HG02970 (cell line): ENCODE data around the gene CACNA1B.

ENCODE experiments used
- ATAC-seq: cut with Tn5 transposase; IDR thresholded peaks from one replicate; pipeline ENCODE4 v1.9.1; 2021; ENCODE audit warnings: mild to moderate bottlenecking, moderate library complexity, moderate number of reproducible peaks; ENCODE audit not compliant: unreplicated experiment, low FRiP score

CACNA1B gene

GRCh38 chr9:137917795-137918194, 40.2 kb downstream of the CACNA1B start:
- no peak for ATAC-seq

DNA sequence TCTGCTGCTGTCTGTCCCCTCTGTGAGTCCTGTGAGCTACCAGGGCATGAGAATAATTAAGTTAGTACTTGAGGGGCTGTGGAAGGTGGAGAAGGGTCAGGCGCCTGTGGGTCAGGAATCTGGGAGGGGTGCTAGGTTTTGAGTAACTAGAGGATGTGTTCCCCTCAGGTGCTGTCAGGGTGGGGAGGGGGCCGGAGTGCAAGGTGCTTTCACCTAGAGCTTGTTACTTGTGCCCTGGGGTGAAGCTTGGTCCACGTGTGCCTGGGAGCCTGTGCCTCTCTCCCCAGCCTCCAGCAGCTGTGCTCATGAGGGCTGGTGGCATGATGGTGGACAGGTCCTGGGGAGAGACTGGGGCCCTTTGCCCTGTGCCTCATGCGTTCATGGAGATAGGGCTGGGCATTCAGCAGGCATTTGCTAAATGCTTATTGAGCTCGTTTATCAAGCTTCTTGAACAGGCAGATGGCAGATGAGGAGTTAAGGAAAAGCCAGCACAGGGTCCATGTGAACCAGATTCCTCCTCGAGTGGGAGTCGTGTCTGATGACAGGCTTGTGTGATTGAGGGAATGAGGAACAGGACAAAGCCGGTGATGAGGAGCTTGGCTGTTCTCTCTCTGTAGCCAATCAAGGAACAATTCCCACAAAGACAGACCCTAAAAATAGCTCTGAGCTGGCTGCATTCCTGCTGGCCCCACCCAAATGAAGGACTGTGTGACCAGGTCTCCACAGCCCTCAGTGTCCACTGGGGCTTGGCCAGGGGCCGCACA, 40.9 kb downstream of the CACNA1B start:
- ATAC-seq: no peak

DNA sequence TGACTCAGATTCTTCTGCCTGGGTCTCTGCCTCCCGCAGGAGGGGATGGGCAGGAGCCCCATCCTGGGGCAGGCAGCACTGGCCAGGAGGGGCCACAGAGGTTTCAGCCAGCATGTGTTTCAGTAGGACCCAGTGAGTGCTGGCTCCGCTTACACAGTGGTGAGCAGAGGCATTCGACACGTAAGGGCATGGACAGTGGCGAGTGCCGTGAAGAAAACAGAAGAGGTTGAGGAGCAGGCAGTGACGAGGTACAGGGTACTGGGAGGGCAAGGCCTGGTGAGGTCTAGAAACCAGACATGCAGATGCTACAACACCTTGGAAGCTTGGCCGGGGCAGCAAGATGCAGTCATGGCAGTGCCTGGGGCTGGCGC, 41.5 kb downstream of the CACNA1B start:
- ATAC-seq: no peak

DNA sequence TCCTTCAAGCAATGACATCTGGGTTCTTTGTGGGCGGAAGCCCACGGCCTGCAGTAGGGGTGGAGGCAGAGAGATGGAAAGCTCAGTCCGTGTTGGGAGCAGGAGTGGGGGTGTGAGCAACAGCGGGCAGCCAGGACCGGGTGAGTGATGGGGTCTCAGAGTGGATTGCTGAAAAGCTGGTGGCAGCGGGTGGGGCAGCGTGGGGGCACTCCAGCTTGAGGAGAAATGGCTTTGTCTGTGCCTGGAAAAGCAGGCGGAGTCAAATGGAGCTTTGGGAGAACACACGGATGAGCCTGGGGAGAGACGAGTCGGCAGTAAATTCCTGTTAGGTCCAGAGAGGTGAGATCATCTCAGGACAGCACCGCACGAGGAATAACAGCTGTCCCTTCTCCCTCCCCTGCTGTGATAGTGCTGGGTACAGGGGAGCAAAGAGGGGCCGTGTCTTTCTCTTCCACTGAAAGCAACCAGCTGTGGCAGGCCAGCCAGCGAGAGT, 42.1 kb downstream of the CACNA1B start:
- ATAC-seq: no peak

DNA sequence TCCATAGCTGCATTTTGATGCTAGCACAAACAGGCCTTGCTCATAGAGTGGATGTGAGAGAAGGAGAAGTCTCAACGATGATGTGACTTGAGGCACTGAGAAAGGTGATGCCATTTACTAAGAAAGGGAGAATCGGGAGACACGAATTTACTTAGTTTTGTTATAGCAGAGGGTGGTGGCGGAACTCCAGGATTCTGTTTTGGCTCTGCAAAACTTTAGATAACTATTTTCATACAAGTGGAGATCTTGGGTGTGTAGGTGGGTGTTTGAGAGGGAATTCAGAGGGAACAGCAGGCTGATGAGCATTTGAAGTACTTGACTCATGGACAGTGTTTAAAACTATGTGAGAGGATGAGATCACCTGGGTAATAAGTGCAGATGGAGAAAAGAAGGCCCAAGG, 43.2 kb downstream of the CACNA1B start:
- no peak for ATAC-seq

GRCh38 chr9:137924169-137924568, 46.6 kb downstream of the CACNA1B start:
- no peak for ATAC-seq

DNA sequence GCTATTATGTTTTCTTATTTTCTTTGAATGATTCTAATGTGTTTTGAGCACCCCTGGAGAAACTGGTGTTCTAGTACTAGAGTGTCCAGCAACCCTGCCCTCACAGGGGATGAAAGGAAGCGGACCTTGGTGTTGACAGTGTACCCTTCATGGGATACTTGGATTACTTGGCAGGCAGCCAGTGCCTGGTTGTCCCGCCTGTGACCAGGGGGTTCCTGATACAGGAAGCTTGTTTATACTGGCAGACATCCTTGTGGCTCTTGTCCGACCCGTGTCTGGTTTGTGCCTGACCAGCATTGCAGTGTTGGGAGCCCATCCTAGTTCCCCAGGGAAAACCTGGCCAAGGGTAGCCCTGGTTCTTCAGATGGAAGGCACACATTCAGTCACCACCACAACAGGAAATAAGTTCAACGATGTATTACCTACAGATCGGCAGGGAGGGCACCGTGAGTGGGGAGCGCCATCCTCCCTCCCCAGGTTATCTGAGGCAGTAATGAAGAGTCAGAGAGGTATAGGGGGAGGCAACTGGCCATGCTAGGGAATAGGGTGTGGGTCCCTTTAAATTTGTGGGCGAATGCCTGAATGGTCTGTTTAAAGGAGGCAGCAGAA, 47.3 kb downstream of the CACNA1B start:
- no peak for ATAC-seq

- no peak for ATAC-seq
These were observed 66.1 kb downstream of the CACNA1B start for GRCh38 chr9:137943655-137944054.

DNA sequence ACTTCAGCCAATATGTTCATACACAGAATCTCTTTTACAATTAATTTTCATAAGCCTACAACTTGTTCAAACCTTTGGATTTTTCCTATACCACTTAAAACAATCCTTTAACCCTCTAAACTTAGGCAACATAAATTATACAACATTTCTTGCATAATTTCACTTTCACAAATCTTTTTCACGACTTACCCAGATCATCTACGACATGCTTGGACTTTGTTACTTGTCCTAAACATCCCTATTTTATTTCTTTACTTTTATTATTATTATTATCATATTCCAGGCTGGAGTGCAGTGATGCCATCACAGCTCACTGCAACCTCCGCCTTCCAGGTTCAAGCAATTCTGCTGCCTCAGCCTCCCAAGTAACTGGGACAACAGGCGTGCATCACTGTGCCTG, 68.0 kb downstream of the CACNA1B start:
- ATAC-seq: no peak

DNA sequence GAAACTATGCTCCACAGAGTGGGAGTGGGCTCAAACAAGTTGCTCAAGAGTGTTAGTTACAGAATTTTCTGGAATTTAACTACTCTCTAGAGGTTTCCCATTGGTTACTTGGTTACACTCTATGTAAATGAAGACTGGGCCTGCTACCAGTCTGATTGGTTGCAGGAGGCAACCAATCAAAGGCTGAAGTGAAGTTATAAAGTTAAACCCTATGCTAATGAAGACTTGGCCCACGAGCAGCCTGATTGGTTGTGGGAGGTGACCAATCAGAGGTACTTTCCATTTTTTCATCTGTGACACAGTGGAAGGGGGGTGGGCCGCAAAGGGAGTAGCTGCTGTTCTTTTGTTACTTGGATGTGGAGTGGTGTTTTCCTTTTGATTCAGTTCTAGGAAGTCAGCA, 69.4 kb downstream of the CACNA1B start:
- ATAC-seq: no peak

- no peak for ATAC-seq
These were observed 71.1 kb downstream of the CACNA1B start for GRCh38 chr9:137948642-137949041.

DNA sequence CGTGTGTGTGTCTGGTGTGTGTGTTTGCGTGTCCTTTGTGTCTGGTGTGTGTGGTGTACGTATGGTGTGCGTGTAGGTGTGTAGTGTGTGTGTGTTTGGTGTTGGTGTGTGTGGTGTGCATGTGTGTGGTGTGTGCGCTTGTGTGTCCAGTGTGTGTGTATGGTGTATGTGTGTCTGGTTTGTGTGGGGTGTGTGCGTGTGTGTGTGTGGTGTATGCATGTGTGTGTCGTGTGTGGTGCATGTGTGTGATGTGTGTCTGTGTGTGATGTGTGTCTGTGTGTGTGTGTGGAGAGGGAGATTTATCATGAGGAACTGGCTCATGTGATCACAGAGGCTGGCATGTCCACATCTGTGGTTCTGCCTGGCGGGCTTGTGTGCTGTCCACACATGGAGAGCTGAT, 71.7 kb downstream of the CACNA1B start:
- ATAC-seq: no peak

GRCh38 chr9:137951107-137951506, 73.5 kb downstream of the CACNA1B start:
- no peak for ATAC-seq

DNA sequence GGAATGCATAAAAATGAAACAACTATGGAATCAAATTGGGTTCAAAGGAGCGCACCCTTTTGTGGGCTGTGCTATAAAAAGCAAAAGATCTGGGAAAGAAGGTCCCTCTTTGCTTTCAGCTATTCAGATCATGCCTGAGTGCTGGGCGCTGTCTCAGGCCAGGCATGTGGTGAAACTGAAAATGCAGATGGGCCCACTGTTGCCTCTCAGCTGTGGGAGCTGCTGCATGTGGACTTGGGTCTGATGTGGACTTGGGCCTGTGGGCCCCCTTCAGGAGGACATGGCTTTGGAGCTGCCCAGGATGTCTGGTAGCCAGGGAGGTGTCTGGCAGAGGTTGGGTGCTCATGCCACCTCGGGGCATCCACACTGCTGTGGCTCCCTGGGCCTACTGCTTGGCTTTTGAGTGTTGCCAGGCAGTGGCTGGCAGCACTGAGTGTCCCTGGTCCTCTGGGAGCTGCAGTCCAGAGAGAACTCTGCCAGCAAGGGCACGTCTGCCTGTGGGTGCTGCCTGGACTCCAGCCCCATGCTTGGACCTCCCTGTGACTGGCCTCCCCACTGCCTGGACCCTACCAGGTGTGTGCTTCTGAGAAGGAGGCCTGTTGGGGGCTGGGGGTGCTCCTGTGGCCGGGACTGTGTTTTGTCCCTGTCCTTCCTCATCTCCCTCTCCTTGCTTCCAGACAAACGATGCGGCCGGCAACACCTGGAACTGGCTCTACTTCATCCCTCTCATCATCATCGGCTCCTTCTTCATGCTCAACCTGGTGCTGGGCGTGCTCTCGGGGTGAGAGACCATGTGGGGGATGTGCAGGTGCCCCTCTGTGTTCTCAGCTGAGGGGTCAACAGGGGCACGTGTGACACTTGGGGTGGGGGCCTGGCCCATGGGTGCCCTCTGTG, 74.3 kb downstream of the CACNA1B start:
- ATAC-seq: no peak

- no peak for ATAC-seq
These were observed 75.5 kb downstream of the CACNA1B start for GRCh38 chr9:137952976-137953666.

DNA sequence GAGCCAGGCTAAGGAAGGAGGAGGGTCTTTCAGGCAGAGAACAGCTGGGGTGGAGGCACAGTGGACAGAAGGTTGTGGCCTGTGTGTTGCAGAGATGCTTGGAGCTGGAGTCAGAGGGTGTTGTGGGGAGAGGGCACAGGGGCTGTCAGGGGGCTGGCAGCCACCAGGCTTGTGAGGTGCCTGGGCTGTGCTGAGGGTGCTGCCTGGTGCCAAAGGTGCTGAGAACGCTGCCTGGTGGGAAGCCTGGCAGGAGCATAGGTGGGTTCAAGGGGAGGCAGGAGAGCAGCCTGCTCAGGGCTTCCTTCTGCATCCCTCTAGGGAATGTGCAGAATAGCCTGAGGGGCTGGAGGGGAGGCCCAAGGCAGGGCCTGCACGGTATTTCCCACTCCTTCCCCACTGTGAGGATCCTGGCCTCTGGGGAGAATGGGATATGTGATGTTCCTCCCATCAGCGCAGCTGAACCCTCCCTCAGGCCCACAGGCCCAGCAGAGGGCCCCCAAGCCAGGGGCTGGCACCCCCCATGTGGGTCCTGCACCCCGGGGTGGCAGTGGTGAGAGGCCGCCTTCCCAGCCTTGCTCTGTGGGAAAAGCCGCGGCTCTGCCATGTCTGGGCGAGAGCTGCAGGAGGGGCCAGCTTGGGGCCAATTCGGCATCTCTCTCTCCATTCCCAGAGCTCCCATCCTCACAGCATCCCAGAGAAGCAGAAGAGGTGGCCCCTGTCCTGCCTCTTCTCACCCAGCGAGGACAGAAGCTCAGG, 76.3 kb downstream of the CACNA1B start:
- no peak for ATAC-seq

DNA sequence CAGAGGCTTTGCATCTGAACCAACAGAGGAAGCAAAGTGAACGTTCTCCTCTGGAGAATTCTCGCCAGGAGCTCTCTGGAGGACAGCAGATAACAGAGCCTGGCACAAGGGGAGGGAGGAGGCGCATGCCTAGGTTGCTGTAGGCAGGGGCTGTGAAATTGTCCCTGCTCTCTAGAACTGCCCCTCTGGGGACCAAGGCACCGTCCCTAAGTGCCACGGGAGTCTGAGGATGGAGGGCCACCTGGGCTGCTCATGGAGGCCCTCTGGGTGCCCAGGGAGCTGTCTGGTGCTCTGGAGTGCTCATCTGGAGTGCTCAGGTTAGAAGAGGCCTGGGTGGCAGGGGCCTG, 77.6 kb downstream of the CACNA1B start:
- ATAC-seq: no peak

DNA sequence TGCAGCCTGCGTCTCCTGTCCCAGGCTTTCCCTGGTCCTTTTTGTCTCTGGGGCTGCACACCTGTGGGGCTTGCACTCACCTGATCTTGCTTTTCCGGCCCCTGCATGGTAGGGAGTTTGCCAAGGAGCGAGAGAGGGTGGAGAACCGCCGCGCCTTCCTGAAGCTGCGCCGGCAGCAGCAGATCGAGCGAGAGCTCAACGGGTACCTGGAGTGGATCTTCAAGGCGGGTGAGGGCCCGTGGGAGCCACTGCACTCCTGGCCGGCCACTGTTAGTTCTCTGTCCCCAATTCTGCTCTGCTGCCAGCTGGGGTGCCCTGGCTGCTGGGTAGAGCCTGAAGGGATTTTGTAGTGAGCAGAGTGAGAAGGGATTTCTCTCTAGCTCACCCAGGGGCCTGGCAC, 78.0 kb downstream of the CACNA1B start:
- no peak for ATAC-seq

GRCh38 chr9:137956039-137956438, 78.5 kb downstream of the CACNA1B start:
- no peak for ATAC-seq
